ENCODE measurements around the gene GPRC5A.

GPRC5A gene

DNA sequence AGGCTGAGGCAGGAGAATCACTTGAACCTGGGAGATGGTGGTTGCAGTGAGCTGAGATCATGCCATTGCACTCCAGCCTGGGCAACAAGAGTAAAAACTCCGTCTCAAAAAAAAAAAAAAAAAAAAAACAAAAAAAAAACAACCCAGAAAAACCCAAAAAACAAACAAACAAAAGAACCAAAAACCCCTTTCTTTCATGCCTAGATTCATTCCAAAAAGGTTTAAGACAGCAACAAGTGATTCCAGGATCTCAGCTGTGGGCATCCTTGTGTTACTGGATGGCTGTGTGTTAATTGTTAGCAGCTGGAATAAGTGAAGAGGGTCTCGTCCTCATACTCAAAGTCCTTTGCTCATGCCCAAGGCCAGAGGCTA lies 9.4 kb downstream of the GPRC5A start:
- peak overlapping the region; percentile 96 for H3K27ac ChIP-seq
- ChIA-PET CTCF (interaction anchor here (0.6 to 0.7 kb wide), 2 partner anchors 9 to 13 kb away, joined by 3 to 4 read pairs; partner anchors contain the start of gene GPRC5A), POLR2A (ENCODE audit: low non-redundant PET) (interaction anchor here (0.6 to 2.1 kb wide), 2 partner anchors 10 to 23 kb away, joined by 5 to 10 read pairs; partner anchors contain the start of gene GPRC5A)
- TF ChIP-seq, protein P1, sequence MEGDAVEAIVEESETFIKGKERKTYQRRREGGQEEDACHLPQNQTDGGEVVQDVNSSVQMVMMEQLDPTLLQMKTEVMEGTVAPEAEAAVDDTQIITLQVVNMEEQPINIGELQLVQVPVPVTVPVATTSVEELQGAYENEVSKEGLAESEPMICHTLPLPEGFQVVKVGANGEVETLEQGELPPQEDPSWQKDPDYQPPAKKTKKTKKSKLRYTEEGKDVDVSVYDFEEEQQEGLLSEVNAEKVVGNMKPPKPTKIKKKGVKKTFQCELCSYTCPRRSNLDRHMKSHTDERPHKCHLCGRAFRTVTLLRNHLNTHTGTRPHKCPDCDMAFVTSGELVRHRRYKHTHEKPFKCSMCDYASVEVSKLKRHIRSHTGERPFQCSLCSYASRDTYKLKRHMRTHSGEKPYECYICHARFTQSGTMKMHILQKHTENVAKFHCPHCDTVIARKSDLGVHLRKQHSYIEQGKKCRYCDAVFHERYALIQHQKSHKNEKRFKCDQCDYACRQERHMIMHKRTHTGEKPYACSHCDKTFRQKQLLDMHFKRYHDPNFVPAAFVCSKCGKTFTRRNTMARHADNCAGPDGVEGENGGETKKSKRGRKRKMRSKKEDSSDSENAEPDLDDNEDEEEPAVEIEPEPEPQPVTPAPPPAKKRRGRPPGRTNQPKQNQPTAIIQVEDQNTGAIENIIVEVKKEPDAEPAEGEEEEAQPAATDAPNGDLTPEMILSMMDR (conservative IDR thresholded peaks at IDR 0.05; ENCODE audit: low read depth): no peak
- DNase-seq (ENCODE audit: low spot score): no peak

DNA sequence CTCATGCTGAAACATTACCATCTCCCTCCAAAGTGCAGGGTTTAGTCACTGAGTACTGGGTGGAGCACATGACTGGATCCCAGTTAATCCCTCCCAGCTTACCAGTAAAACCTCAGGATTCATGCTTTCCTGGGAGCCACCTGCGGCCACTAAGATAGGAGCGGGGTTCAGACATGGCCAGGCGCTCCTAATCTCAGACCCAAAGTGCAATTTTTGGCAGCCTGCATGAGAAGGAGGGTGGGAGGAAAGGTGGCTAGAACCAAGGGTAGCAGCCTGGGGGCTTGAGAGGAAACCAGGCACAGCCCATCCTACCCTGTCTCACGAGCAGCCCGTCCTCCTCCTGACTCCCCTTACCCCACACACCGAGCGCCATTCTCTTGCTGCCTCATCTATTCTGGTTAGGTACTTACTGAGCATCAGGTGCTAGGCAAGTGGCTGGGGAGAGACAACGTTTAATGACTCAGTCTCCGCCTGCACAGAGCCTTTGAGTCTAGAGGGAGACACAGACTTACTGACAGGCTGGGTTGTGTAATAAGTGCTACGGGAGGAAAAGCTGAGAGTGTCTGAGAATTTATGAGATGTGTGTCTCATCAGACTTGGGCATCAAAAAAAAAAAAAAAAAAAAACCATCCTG lies 9.9 kb downstream of the GPRC5A start:
- CTCF ChIA-PET: interaction anchor here (0.6 to 0.7 kb wide), 3 partner anchors 10 to 559 kb away, joined by 3 to 4 read pairs (median 4); partner anchors contain the start of gene GPRC5A
- TF ChIP-seq, protein P1 (conservative IDR thresholded peaks at IDR 0.05; ENCODE audit: low read depth): no peak
- POLR2A ChIA-PET (ENCODE audit: low non-redundant PET): interaction anchor here (2.1 kb wide), 1 partner anchor 10 kb away, joined by 10 read pairs; the partner anchor contains the start of gene GPRC5A
- peak; percentile 68 for DNase-seq (ENCODE audit: low spot score)
- H3K27ac ChIP-seq: peak overlapping the region; percentile 96

DNA sequence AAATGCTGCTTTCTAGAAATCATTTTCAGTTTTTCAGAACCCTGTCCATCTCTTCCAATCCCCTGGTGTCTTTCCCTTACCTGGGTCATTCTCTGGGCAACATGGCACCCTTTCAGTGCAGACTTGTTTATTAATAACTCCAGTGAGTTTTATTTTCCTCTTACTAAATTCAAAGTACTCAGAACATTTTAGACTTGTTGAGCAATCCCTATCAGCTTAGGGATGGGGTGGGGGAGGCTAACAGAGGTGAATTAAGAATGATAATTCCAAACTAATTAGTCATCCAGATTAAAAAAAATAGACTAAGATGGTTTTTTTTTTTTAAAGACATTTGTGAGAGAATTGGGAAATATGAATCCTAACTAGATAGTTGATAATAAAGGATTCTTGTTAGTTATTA lies 10.7 kb downstream of the GPRC5A start:
- CTCF ChIA-PET: interaction anchor here (0.6 to 0.7 kb wide), 2 partner anchors 67 to 560 kb away, joined by 4 read pairs; no protein-coding TSS in a partner anchor
- TF ChIP-seq, protein P1 (conservative IDR thresholded peaks at IDR 0.05; ENCODE audit: low read depth): no peak
- DNase-seq (ENCODE audit: low spot score): peak; percentile 58
- H3K27ac ChIP-seq: peak overlapping the region; percentile 96
- POLR2A ChIA-PET (ENCODE audit: low non-redundant PET): interaction anchor here (2.1 kb wide), 1 partner anchor 11 kb away, joined by 10 read pairs; the partner anchor contains the start of gene GPRC5A

DNA sequence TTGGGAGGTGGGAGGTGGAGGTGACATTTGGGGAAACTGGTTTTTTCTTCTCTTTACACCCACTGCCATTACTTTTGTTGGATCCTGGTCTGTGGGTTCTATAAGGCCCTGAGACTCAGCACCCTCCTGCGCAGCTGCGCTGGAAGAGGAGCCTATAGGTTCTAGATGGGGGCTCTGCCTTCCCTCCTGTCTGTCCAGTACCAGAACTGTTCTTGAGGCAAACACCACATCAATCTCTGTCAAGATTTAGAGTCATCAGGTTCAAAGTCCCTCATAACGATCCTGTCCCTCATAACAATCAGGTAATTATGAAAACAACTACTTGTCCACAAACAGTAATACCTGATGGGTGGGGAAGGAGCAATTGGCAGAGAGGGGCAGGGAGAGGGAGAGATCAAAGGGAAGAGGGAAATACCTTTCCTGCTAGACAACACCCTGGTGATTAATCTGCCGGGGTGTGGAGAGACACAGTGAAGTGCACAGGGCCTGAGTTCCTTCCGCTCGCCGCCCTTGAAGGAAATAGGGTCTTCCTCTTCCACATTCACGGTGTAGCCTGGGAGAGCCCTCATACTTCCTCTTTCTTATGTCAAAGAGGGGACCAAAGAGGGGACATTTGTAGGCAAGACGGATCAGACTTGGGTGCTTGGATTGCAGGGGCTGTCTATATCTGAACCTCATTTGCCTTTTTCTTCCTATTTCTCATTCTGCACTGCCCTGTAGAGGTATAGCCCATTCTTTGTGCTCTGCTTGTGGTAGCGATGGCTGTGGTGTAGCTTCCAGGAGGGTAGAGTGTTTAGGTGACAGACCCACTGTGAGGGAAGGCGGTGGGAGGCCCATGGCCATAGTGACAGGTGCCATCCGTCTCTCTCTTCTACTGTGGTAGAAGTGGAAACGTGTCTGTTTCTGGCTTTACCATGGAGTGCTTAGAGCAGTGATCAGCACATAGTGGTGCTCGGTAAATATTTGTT lies 12.6 kb downstream of the GPRC5A start:
- DNase-seq (ENCODE audit: low spot score): peak; percentile 78
- TF ChIP-seq, protein P1 (conservative IDR thresholded peaks at IDR 0.05; ENCODE audit: low read depth): no peak
- POLR2A ChIA-PET (ENCODE audit: low non-redundant PET): no interaction called here
- CTCF ChIA-PET: interaction anchor here (0.7 kb wide), 1 partner anchor 253 kb away, joined by 3 read pairs; no protein-coding TSS in a partner anchor
- peak overlapping the region; percentile 83 for H3K27ac ChIP-seq

DNA sequence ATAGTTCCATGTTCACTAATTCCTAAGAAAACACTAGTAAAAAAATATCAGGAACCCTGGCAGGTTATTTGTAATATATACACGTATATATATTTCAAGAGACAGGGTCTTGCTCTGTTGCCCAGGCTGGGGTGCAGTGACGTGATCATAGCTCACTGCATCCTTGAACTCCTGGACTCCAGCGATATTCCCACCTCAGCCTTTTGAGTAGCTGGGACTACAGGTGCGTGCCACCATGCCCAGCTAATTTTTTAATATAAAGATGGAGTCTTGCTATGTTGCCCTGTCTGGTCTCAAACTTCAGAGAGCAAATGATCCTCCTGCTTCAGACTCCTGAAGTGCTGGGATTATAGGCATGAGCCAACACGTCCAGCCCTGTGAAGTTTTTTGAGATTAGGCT lies 16.2 kb downstream of the GPRC5A start:
- CTCF ChIA-PET: no interaction called here
- no peak overlapping the region for H3K27ac ChIP-seq
- TF ChIP-seq, protein P1 (conservative IDR thresholded peaks at IDR 0.05; ENCODE audit: low read depth): no peak
- no peak for DNase-seq (ENCODE audit: low spot score)
- POLR2A ChIA-PET (ENCODE audit: low non-redundant PET): no interaction called here

DNA sequence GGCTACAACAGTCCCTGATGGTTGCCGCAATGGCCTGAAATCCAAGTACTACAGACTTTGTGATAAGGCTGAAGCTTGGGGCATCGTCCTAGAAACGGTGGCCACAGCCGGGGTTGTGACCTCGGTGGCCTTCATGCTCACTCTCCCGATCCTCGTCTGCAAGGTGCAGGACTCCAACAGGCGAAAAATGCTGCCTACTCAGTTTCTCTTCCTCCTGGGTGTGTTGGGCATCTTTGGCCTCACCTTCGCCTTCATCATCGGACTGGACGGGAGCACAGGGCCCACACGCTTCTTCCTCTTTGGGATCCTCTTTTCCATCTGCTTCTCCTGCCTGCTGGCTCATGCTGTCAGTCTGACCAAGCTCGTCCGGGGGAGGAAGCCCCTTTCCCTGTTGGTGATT lies 16.9 kb downstream of the GPRC5A start:
- CTCF ChIA-PET: no interaction called here
- POLR2A ChIA-PET (ENCODE audit: low non-redundant PET): no interaction called here
- DNase-seq (ENCODE audit: low spot score): no peak
- H3K27ac ChIP-seq: no peak overlapping the region
- TF ChIP-seq, protein P1 (conservative IDR thresholded peaks at IDR 0.05; ENCODE audit: low read depth): no peak

Measured in RWPE1 (cell line).